HepG2 (cell line): ENCODE data around the gene FURIN. TPM values are rescaled to one million over a fixed set of nuclear protein-coding genes. Genes with fewer than 3 reads are reported as not detected.

Experiments used
- ATAC-seq: fragments of 200-7000 bp; cut with Tn5 transposase; 3 replicates; pipeline ENCODE4 v1.9.1; 2020; ENCODE audit warnings: mild to moderate bottlenecking, moderate library complexity
- BruUV-seq: library from RNA; stranded (reverse); fragments of 400-500 nt; replicated peaks from 2 replicates; lab custom pipeline; 2021; lab: Mats Ljungman, UMichigan
- CTCF ChIA-PET: fragments of 300-600 bp; formaldehyde crosslinking; extraction: SDS; loops from one replicate; lab custom pipeline; 2021; ENCODE audit warnings: low total read pairs, inconsistent platforms, low intra/inter-chr PET ratio; lab: Yijun Ruan, JAX
- POLR2A ChIA-PET: fragments of 350-600 bp; sonication (Branson Sonifier 250); formaldehyde crosslinking; loops from one replicate; lab custom pipeline; 2020; ENCODE audit warnings: antibody characterized with exemption, inconsistent platforms; lab: Yijun Ruan, JAX
- DNase-seq: peaks from one replicate; pipeline ENCODE4 v3.0.0-alpha.2; 2015; ENCODE audit warnings: low spot score
- FAIRE-seq: peaks from 3 replicates; lab custom pipeline; 2011; peaks lifted over from hg19 to GRCh38; lab: Jason Lieb, UNC
- H2AFZ ChIP-seq: one replicate; pipeline ENCODE4 v1.6.1; 2011; ENCODE audit warnings: low read length, inconsistent platforms
- H3K27ac ChIP-seq: fragments of 300-600 bp; 3 replicates; pipeline ENCODE4 v1.8.0; 2011; ENCODE audit warnings: mixed run types, mild to moderate bottlenecking, mixed read lengths, low read length, inconsistent platforms; ENCODE audit not compliant: insufficient read depth; ENCODE audit errors: extremely low read length
- H3K27me3 ChIP-seq, 2 experiments: fragments of 200-600 bp in 1 of 2; 2 replicates in 1 of 2; 3 replicates in 1 of 2; pipeline versions ENCODE4 v1.6.0 to v1.8.0; 2011; ENCODE audit warnings: low read length in 2 of 2, mild to moderate bottlenecking in 2 of 2, moderate library complexity in 2 of 2, inconsistent platforms in 1 of 2; ENCODE audit not compliant: insufficient read depth in 2 of 2, control insufficient read depth in 1 of 2
- H3K36me3 ChIP-seq, 2 experiments: fragments of 200-600 bp in 1 of 2; replicated peaks in 1 of 2; 2 replicates in 1 of 2; 3 replicates in 1 of 2; pipeline versions ENCODE4 v1.5.1 to v1.8.0; 2011; ENCODE audit warnings: low read length in 2 of 2, inconsistent platforms in 1 of 2; ENCODE audit not compliant: insufficient read depth in 2 of 2, control insufficient read depth in 1 of 2
- H3K4me1 ChIP-seq: 2 replicates; pipeline ENCODE4 v1.5.1; 2012; ENCODE audit warnings: low read length, inconsistent platforms; ENCODE audit not compliant: insufficient read depth
- H3K4me2 ChIP-seq: 2 replicates; pipeline ENCODE4 v1.6.0; 2011; ENCODE audit warnings: low read depth, low read length, inconsistent platforms
- H3K4me3 ChIP-seq, 3 experiments: fragments of 200-600 bp in 1 of 3; sonication (generic), shearing (Covaris generic) in 1 of 3; replicated peaks in 1 of 3; 2 replicates each; pipeline ENCODE4 v1.5.1; 2011 to 2016; ENCODE audit warnings: low read length in 3 of 3, inconsistent platforms in 2 of 3, low read depth in 2 of 3, mild to moderate bottlenecking in 2 of 3, control low read depth in 1 of 3, mixed read lengths in 1 of 3; ENCODE audit not compliant: insufficient read depth in 1 of 3
- H3K79me2 ChIP-seq: one replicate; pipeline ENCODE4 v1.6.1; 2011; ENCODE audit warnings: low read length, inconsistent platforms; ENCODE audit not compliant: insufficient read depth
- H3K9ac ChIP-seq: 2 replicates; pipeline ENCODE4 v1.6.0; 2011; ENCODE audit warnings: mild to moderate bottlenecking, low read depth, low read length, inconsistent platforms; ENCODE audit not compliant: insufficient read depth
- H3K9me3 ChIP-seq: 2 replicates; pipeline ENCODE4 v1.5.1; 2012; ENCODE audit warnings: mild to moderate bottlenecking, low read length
- H4K20me1 ChIP-seq: 2 replicates; pipeline ENCODE4 v1.6.0; 2011; ENCODE audit warnings: inconsistent platforms, mild to moderate bottlenecking, low read length, moderate library complexity; ENCODE audit not compliant: insufficient read depth
- ATM ChIP-seq: fragments of 450-650 bp; IDR thresholded peaks from 2 replicates; pipeline ENCODE4 v1.7.1; 2017; ENCODE audit warnings: mild to moderate bottlenecking, borderline replicate concordance
- BHLHE40 ChIP-seq: IDR thresholded peaks from 2 replicates; pipeline ENCODE4 v1.6.1; 2011; ENCODE audit warnings: low read length, improper control_type of control experiment
- CCAR2 ChIP-seq: fragments of 200-400 bp; formaldehyde crosslinking; optimal IDR thresholded peaks from 2 replicates; pipeline ENCODE3; 2018; ENCODE audit warnings: low read depth, mild to moderate bottlenecking, low read length, moderate library complexity
- ETV5 ChIP-seq: IDR thresholded peaks from 2 replicates; pipeline ENCODE4 v1.6.1; 2018; ENCODE audit warnings: missing biosample characterization, missing genetic modification reagents, inconsistent platforms, borderline replicate concordance
- FOXJ3 ChIP-seq: sonication (generic); formaldehyde crosslinking; IDR thresholded peaks from 2 replicates; pipeline ENCODE4 v1.4.0; 2020; ENCODE audit warnings: missing genetic modification reagents, mild to moderate bottlenecking, borderline replicate concordance
- GRHL1 ChIP-seq: sonication (generic); formaldehyde crosslinking; conservative IDR thresholded peaks from 2 replicates; pipeline ENCODE4 v1.8.0; 2022; ENCODE audit warnings: missing genetic modification reagents
- KDM6A ChIP-seq: IDR thresholded peaks from 2 replicates; pipeline ENCODE4 v1.6.1; 2016; ENCODE audit warnings: low read depth
- MXI1 ChIP-seq: IDR thresholded peaks from 3 replicates; pipeline ENCODE4 v1.6.1; 2012; ENCODE audit warnings: low read depth, low read length, inconsistent platforms, borderline replicate concordance
- PHF8 ChIP-seq: sonication (generic); formaldehyde crosslinking; IDR thresholded peaks from 2 replicates; pipeline ENCODE4 v1.5.0; 2020; ENCODE audit warnings: missing genetic modification reagents
- RFX3 ChIP-seq: IDR thresholded peaks from 2 replicates; pipeline ENCODE4 v1.6.1; 2016; ENCODE audit warnings: missing biosample characterization, missing genetic modification reagents
- ZBTB21 ChIP-seq: sonication (generic); formaldehyde crosslinking; IDR thresholded peaks from 2 replicates; pipeline ENCODE4 v1.4.0; 2020; ENCODE audit warnings: missing genetic modification reagents
- ZBTB38 ChIP-seq: sonication (generic); formaldehyde crosslinking; IDR thresholded peaks from 2 replicates; pipeline ENCODE4 v1.5.1; 2020; ENCODE audit warnings: mild to moderate bottlenecking, missing genetic modification reagents
- ZNF256 ChIP-seq: sonication (generic); formaldehyde crosslinking; conservative IDR thresholded peaks from 2 replicates; pipeline ENCODE4 v1.4.0; 2020; ENCODE audit warnings: missing genetic modification reagents
- ZNF260 ChIP-seq: sonication (generic); formaldehyde crosslinking; IDR thresholded peaks from 2 replicates; pipeline ENCODE4 v1.4.0; 2020; ENCODE audit warnings: missing genetic modification reagents, low read depth, mild to moderate bottlenecking, borderline replicate concordance
- ZNF3 ChIP-seq: IDR thresholded peaks from 2 replicates; pipeline ENCODE4 v1.7.0; 2017; ENCODE audit warnings: inconsistent platforms
- ZNF337 ChIP-seq: sonication (generic); formaldehyde crosslinking; IDR thresholded peaks from 2 replicates; pipeline ENCODE4 v1.5.1; 2020; ENCODE audit warnings: missing genetic modification reagents, low read depth, mild to moderate bottlenecking, borderline replicate concordance
- ZNF674 ChIP-seq: sonication (generic); formaldehyde crosslinking; IDR thresholded peaks from 2 replicates; pipeline ENCODE4 v1.5.0; 2020; ENCODE audit warnings: low read depth, mild to moderate bottlenecking, missing genetic modification reagents
- ZNF770 ChIP-seq: sonication (generic); formaldehyde crosslinking; IDR thresholded peaks from 2 replicates; pipeline ENCODE4 v1.5.0; 2020; ENCODE audit warnings: mild to moderate bottlenecking, missing genetic modification reagents
- ZNF784 ChIP-seq: sonication (generic); formaldehyde crosslinking; IDR thresholded peaks from 2 replicates; pipeline ENCODE4 v1.5.1; 2020; ENCODE audit warnings: missing genetic modification reagents, mild to moderate bottlenecking, borderline replicate concordance
- WGBS: methylation state at CpG from one replicate; pipeline ENCODE4 v1.1.6; 2017; ENCODE audit warnings: low lambda C conversion rate; 5-methylcytosine and 5-hydroxymethylcytosine counted together
- in situ Hi-C: cut with HindIII; loops from 2 replicates; pipeline ENCODE4 v1.10.0; 2017; ENCODE audit warnings: low pct_unique_long_range_greater_than_20kb; ENCODE audit not compliant: extremely low pct_ligation_motif_present
- intact Hi-C: fragments of 100-400 bp; cut with micrococcal nuclease; formaldehyde crosslinking; loops from one replicate; pipeline ENCODE4 v1.10.0; 2022; ENCODE audit not compliant: unreplicated experiment
- polyA plus RNA-seq, 8 experiments: library from polyadenylated mRNA; depleted of rRNA in 3 of 8; stranded (reverse) in 7 of 8; unstranded in 1 of 8; fragments of >200 nt; fragmentation: Illumina TruSeq in 4 of 8; extraction: Trizol in 4 of 8; gene quantifications; 2 replicates each; pipeline versions ENCODE4 v1.2.1 to v1.2.3, GENCODE V29; 2011 to 2016; ENCODE audit warnings: low read depth in 4 of 8, missing spikeins in 1 of 8, mixed read lengths in 1 of 8; ENCODE audit not compliant: insufficient read depth in 1 of 8
- total RNA-seq, 5 experiments: library from RNA; depleted of rRNA; stranded (reverse); fragments of >200 nt; fragmentation: Illumina TruSeq; extraction: Trizol; gene quantifications; 2 replicates each; pipeline ENCODE4 v1.2.3, GENCODE V29; 2016; ENCODE audit warnings: low read depth in 1 of 5

Gene FURIN
- total and polyA plus RNA-seq, 2 of the 13 experiments (the other 11 are each of a cell fraction or from before 2014, with no cell fraction given): 15.2 to 17.4 TPM

- TF ChIP-seq ZNF770 (no peak), RFX3 (CRISPR knock-in tag) (no peak), BHLHE40 (no peak), CCAR2 (no peak), PHF8 (CRISPR knock-in tag) (no peak)
These were observed 46.1 kb downstream of the FURIN start (continued) for GRCh38 chr15:90914305-90915080.

- no peaks in the 10 kb centered on the region for H3K27me3 ChIP-seq
- H3K4me3 ChIP-seq: no peak overlapping the region
- no peak for DNase-seq
- H2AFZ ChIP-seq: no peak overlapping the region
- no peak overlapping the region for H3K4me2 ChIP-seq
- no peak for ATAC-seq
- H3K36me3 ChIP-seq: peaks cover 40 to 83% of the 10 kb centered on the region in 2 experiments; a peak in 4 of 5 replicates
- POLR2A ChIA-PET: no interaction called here
- in situ Hi-C loops: no loop called here
- no peaks in the 10 kb centered on the region for H3K4me1 ChIP-seq
- no peak for FAIRE-seq
- H3K9ac ChIP-seq: no peak overlapping the region
- no peaks in the 10 kb centered on the region for H3K9me3 ChIP-seq
- CTCF ChIA-PET: no interaction called here
- no peak overlapping the region for H3K27ac ChIP-seq
- no peaks in the 10 kb centered on the region for H3K79me2 ChIP-seq
- intact Hi-C loops: no loop called here
- BruUV-seq: no TSS peak
- TF ChIP-seq KDM6A (CRISPR knock-in tag) (no peak), ZNF784 (CRISPR knock-in tag) (no peak), ZNF3 (no peak), MXI1 (no peak), ZNF260 (CRISPR knock-in tag) (no peak), ATM (no peak), ZNF256 (no peak), ZNF674 (CRISPR knock-in tag) (no peak), ZBTB38 (no peak), ETV5 (CRISPR knock-in tag) (no peak), GRHL1 (CRISPR knock-in tag) (no peak), FOXJ3 (CRISPR knock-in tag) (no peak), ZNF337 (no peak), ZBTB21 (CRISPR knock-in tag) (no peak)
- TF ChIP-seq, all 625 proteins: peak for 0
- no peaks in the 10 kb centered on the region for H4K20me1 ChIP-seq
- WGBS: 93% methylated on average over 6 of the region's 7 CpGs
These were observed 46.9 kb downstream of the FURIN start for GRCh38 chr15:90915216-90915807.
